Midbrain (tissue), 1 donor: Measurements from ENCODE around the gene COA5.
"Not testable (repeated sequence)": the region's sequence is repeated elsewhere in the genome, so short reads cannot be mapped to it uniquely, and the experiment has no call there.

ENCODE experiments used
- DNase-seq: peaks from one replicate; lab custom pipeline; 2025; lab: John Stamatoyannopoulos, UW

COA5 gene

GRCh38 chr2:98606431-98606830, 1.9 kb downstream of the COA5 start:
- no peak for DNase-seq

- no peak for DNase-seq
These were observed 3.2 kb downstream of the COA5 start for GRCh38 chr2:98605076-98605475.

- no peak for DNase-seq
These were observed 3.8 kb downstream of the COA5 start for GRCh38 chr2:98604547-98604946.

GRCh38 chr2:98601532-98602132, 6.7 kb downstream of the COA5 start:
- DNase-seq: no peak

- no peak for DNase-seq
These were observed 9.4 kb downstream of the COA5 start for GRCh38 chr2:98598781-98599428.

GRCh38 chr2:98594665-98595064, 13.6 kb downstream of the COA5 start:
- not testable (repeated sequence) for DNase-seq

GRCh38 chr2:98592565-98592964, 15.7 kb downstream of the COA5 start:
- no peak for DNase-seq

GRCh38 chr2:98589489-98589888, 18.8 kb downstream of the COA5 start:
- no peak for DNase-seq

GRCh38 chr2:98588880-98589431, 19.4 kb downstream of the COA5 start:
- DNase-seq: no peak

- no peak for DNase-seq
These were observed 21.7 kb downstream of the COA5 start for GRCh38 chr2:98586551-98587140.

GRCh38 chr2:98585386-98585785, 22.9 kb downstream of the COA5 start:
- DNase-seq: no peak

- DNase-seq: no peak
These were observed 24.3 kb downstream of the COA5 start for GRCh38 chr2:98583816-98584618.

GRCh38 chr2:98583276-98583675, 25.0 kb downstream of the COA5 start:
- no peak for DNase-seq

GRCh38 chr2:98582523-98582922, 25.8 kb downstream of the COA5 start:
- no peak for DNase-seq

- DNase-seq: no peak
These were observed 27.5 kb downstream of the COA5 start for GRCh38 chr2:98580656-98581284.

GRCh38 chr2:98579926-98580325, 28.4 kb downstream of the COA5 start:
- DNase-seq: no peak

GRCh38 chr2:98578231-98578630, 30.1 kb downstream of the COA5 start:
- DNase-seq: no peak

GRCh38 chr2:98577313-98577712, 31.0 kb downstream of the COA5 start:
- DNase-seq: no peak

- DNase-seq: no peak
These were observed 31.5 kb downstream of the COA5 start for GRCh38 chr2:98576666-98577312.

GRCh38 chr2:98573426-98573825, 34.9 kb downstream of the COA5 start:
- no peak for DNase-seq

GRCh38 chr2:98572676-98573075, 35.6 kb downstream of the COA5 start:
- DNase-seq: no peak
